HCT116 (cell line): ENCODE results near the gene ANKFN1. TPM values are rescaled to one million over a fixed set of nuclear protein-coding genes. Genes with fewer than 3 reads are reported as not detected.

ENCODE experiments used
- ATAC-seq: fragments of 200-7000 bp; cut with Tn5 transposase; 2 replicates; pipeline ENCODE4 v1.9.1; 2020; ENCODE audit warnings: mild to moderate bottlenecking, moderate library complexity
- BruUV-seq: library from RNA; stranded (reverse); fragments of 400-500 nt; replicated peaks from 2 replicates; lab custom pipeline; 2021; lab: Mats Ljungman, UMichigan
- CTCF ChIA-PET: fragments of 300-600 bp; sonication (Branson Sonifier 250); formaldehyde crosslinking; loops from one replicate; lab custom pipeline; 2021; ENCODE audit warnings: antibody characterized with exemption; lab: Charles Lee
- POLR2A ChIA-PET: fragments of 300-600, 350-600 bp; sonication (Branson Sonifier 250); formaldehyde crosslinking; loops from one replicate; lab custom pipeline; 2021; ENCODE audit warnings: antibody characterized with exemption; lab: Charles Lee
- RAD21 ChIA-PET, 2 experiments: fragments of 300-600 bp; sonication (Branson Sonifier 250); formaldehyde crosslinking; loops; one replicate each; lab custom pipeline; 2023; ENCODE audit warnings: low total read pairs in 2 of 2; ENCODE audit not compliant: uncharacterized antibody in 2 of 2, unreplicated experiment in 2 of 2, low non-redundant PET in 1 of 2; lab: Charles Lee
- DNase-seq: peaks from one replicate; pipeline ENCODE4 v3.0.0-alpha.2; 2010; ENCODE audit warnings: low read depth, low spot score
- H2AFZ ChIP-seq: fragments of 200-600 bp; shearing (Covaris generic), sonication (generic); 2 replicates; pipeline ENCODE4 v1.6.1; 2017; ENCODE audit warnings: low read depth, mixed run types, mixed read lengths, antibody characterized with exemption, low read length; ENCODE audit not compliant: poor library complexity, severe bottlenecking
- H3K27ac ChIP-seq: 2 replicates; pipeline ENCODE4 v1.5.1; 2012; ENCODE audit warnings: low read depth, low read length
- H3K27me3 ChIP-seq: fragments of 200-600 bp; sonication (generic); 2 replicates; pipeline ENCODE4 v1.6.1; 2016; ENCODE audit warnings: mixed run types, low read length, mixed read lengths; ENCODE audit not compliant: insufficient read depth
- H3K36me3 ChIP-seq, 2 experiments: fragments of 200-500 bp in 1 of 2; fragments of 200-600 bp in 1 of 2; sonication (Bioruptor generic) in 1 of 2; sonication (generic) in 1 of 2; 2 replicates each; pipeline versions ENCODE4 v1.5.1 to v1.6.1; 2014 to 2016; ENCODE audit warnings: low read length in 2 of 2, inconsistent platforms in 1 of 2, mixed read lengths in 1 of 2, mixed run types in 1 of 2; ENCODE audit not compliant: insufficient read depth in 2 of 2, control insufficient read depth in 1 of 2
- H3K4me1 ChIP-seq, 2 experiments: fragments of 200-600 bp in 1 of 2; sonication (generic) in 1 of 2; 2 replicates each; pipeline versions ENCODE4 v1.5.1 to v1.6.1; 2012 to 2017; ENCODE audit warnings: low read length in 2 of 2, inconsistent platforms in 1 of 2, mild to moderate bottlenecking in 1 of 2, mixed read lengths in 1 of 2, mixed run types in 1 of 2, moderate library complexity in 1 of 2; ENCODE audit not compliant: insufficient read depth in 2 of 2, control insufficient read depth in 1 of 2
- H3K4me2 ChIP-seq: fragments of 200-600 bp; sonication (generic); 2 replicates; pipeline ENCODE4 v1.6.1; 2017; ENCODE audit warnings: mixed run types, low read length, mixed read lengths
- H3K4me3 ChIP-seq, 2 experiments: fragments of 200-600 bp in 1 of 2; sonication (generic) in 1 of 2; replicated peaks in 1 of 2; 2 replicates each; pipeline ENCODE4 v1.5.1; 2011 to 2016; ENCODE audit warnings: low read length in 2 of 2, control low read depth in 1 of 2, low read depth in 1 of 2, mild to moderate bottlenecking in 1 of 2, mixed read lengths in 1 of 2, mixed run types in 1 of 2
- H3K79me2 ChIP-seq: fragments of 200-600 bp; sonication (generic); 2 replicates; pipeline ENCODE4 v1.6.1; 2017; ENCODE audit warnings: mild to moderate bottlenecking, mixed run types, low read length, moderate library complexity, mixed read lengths; ENCODE audit not compliant: insufficient read depth
- H3K9ac ChIP-seq: fragments of 200-600 bp; sonication (generic); 2 replicates; pipeline ENCODE4 v1.6.1; 2016; ENCODE audit warnings: low read length, mixed read lengths
- H3K9me2 ChIP-seq: fragments of 200-600 bp; sonication (generic), shearing (Covaris generic); 2 replicates; pipeline ENCODE4 v1.6.1; 2017; ENCODE audit warnings: mixed run types, mild to moderate bottlenecking, moderate library complexity; ENCODE audit not compliant: insufficient read depth
- H3K9me3 ChIP-seq, 2 experiments: fragments of 200-500 bp in 1 of 2; fragments of 200-600 bp in 1 of 2; sonication (Bioruptor generic) in 1 of 2; sonication (generic) in 1 of 2; 2 replicates each; pipeline ENCODE4 v1.6.1; 2014 to 2017; ENCODE audit warnings: low read length in 2 of 2, mixed read lengths in 2 of 2, inconsistent platforms in 1 of 2, low read depth in 1 of 2, mild to moderate bottlenecking in 1 of 2, mixed run types in 1 of 2, moderate library complexity in 1 of 2; ENCODE audit not compliant: control insufficient read depth in 1 of 2, insufficient read depth in 1 of 2
- H4K20me1 ChIP-seq: fragments of 200-600 bp; sonication (generic), shearing (Covaris generic); 2 replicates; pipeline ENCODE4 v1.6.1; 2017; ENCODE audit warnings: mixed run types, mild to moderate bottlenecking, moderate library complexity; ENCODE audit not compliant: insufficient read depth
- ATF3 ChIP-seq: IDR thresholded peaks from 2 replicates; pipeline ENCODE4 v1.6.1; 2012
- CBX3 ChIP-seq: IDR thresholded peaks from 2 replicates; pipeline ENCODE4 v1.6.1; 2012; ENCODE audit warnings: low read depth
- CEBPB ChIP-seq: IDR thresholded peaks from 2 replicates; pipeline ENCODE4 v1.6.1; 2012; ENCODE audit warnings: low read depth
- CTCF ChIP-seq, 3 experiments: fragments of 200-600 bp in 1 of 3; sonication (generic) in 1 of 3; IDR thresholded peaks in 2 of 3; conservative IDR thresholded peaks in 1 of 3; 2 replicates each; pipeline ENCODE4 v1.5.1; 2012 to 2017; ENCODE audit warnings: low read depth in 2 of 3, low read length in 2 of 3, antibody characterized with exemption in 1 of 3, borderline replicate concordance in 1 of 3, control low read depth in 1 of 3, mild to moderate bottlenecking in 1 of 3, mixed read lengths in 1 of 3, mixed run types in 1 of 3, moderate library complexity in 1 of 3; ENCODE audit not compliant: insufficient read depth in 1 of 3
- EGR1 ChIP-seq: IDR thresholded peaks from 2 replicates; pipeline ENCODE4 v1.6.1; 2012; ENCODE audit warnings: low read depth
- ELF1 ChIP-seq: IDR thresholded peaks from 2 replicates; pipeline ENCODE4 v1.6.1; 2012; ENCODE audit warnings: low read depth, borderline replicate concordance
- EZH2 ChIP-seq: fragments of 200-600 bp; sonication (generic); IDR thresholded peaks from 2 replicates; pipeline ENCODE4 v1.6.1; 2017; ENCODE audit warnings: antibody characterized with exemption, mixed run types
- FOSL1 ChIP-seq: IDR thresholded peaks from 2 replicates; pipeline ENCODE4 v1.6.1; 2012; ENCODE audit warnings: low read depth
- JUND ChIP-seq: IDR thresholded peaks from 2 replicates; pipeline ENCODE4 v1.6.1; 2012
- RAD21 ChIP-seq: IDR thresholded peaks from 2 replicates; pipeline ENCODE4 v1.6.1; 2012; ENCODE audit warnings: low read depth, mild to moderate bottlenecking
- SIN3A ChIP-seq: IDR thresholded peaks from 2 replicates; pipeline ENCODE4 v1.6.1; 2012; ENCODE audit warnings: low read depth
- ZFX ChIP-seq: fragments of 450-650 bp; IDR thresholded peaks from 2 replicates; pipeline ENCODE4 v1.6.1; 2017
- intact Hi-C: fragments of 100-400 bp; cut with micrococcal nuclease; formaldehyde crosslinking; loops from 2 replicates; pipeline ENCODE4 v1.10.0; 2022
- total RNA-seq: library from RNA; stranded (reverse); gene quantifications from one replicate; pipeline ENCODE4 v1.2.1, GENCODE V29; 2021; ENCODE audit not compliant: unreplicated experiment

The ANKFN1 gene
- total RNA-seq, 1 experiment from 2014 or later = 1.1 TPM

- intact Hi-C loops = no loop called here
- H3K79me2 ChIP-seq = no peaks in the 10 kb centered on the region
- H3K36me3 ChIP-seq = no peaks in the 10 kb centered on the region
- no peaks in the 10 kb centered on the region for H3K9me3 ChIP-seq
- no peak overlapping the region for H3K4me3 ChIP-seq
- POLR2A ChIA-PET = no interaction called here
- ATAC-seq = no peak
- TF ChIP-seq FOSL1 (no peak), ATF3 (no peak), CTCF (IDR thresholded peaks at IDR 0.05 in 2 of 3, conservative IDR thresholded peaks at IDR 0.05 in 1 of 3; ENCODE audit: borderline replicate concordance in 1 of 3, insufficient read depth in 1 of 3, low read depth in 2 of 3, low read length in 2 of 3) (no peak), CEBPB (no peak)
- no peaks in the 10 kb centered on the region for H3K4me1 ChIP-seq
- RAD21 ChIA-PET = no interaction called here
- CTCF ChIA-PET = no interaction called here
- no peaks in the 10 kb centered on the region for H3K9me2 ChIP-seq
- H4K20me1 ChIP-seq = no peaks in the 10 kb centered on the region; the same call in 1 of the 2 replicates
- no peak overlapping the region for H3K27ac ChIP-seq
- DNase-seq = no peak
- H3K9ac ChIP-seq = no peak overlapping the region
- no peak overlapping the region for H2AFZ ChIP-seq
- no TSS peak for BruUV-seq
- H3K4me2 ChIP-seq = no peak overlapping the region
- H3K27me3 ChIP-seq = peaks cover 48% of the 10 kb centered on the region
Measured at GRCh38 chr17:56452461-56452860, 299.2 kb downstream of the ANKFN1 start.

GRCh38 chr17:56457501-56457900 is 304.2 kb downstream of the ANKFN1 start:
- no peak overlapping the region for H3K4me2 ChIP-seq
- H3K27ac ChIP-seq = no peak overlapping the region
- no peak for TF ChIP-seq RAD21
- TF ChIP-seq EGR1 = no peak
- no peak for TF ChIP-seq EZH2
- TF ChIP-seq ZFX = no peak
- TF ChIP-seq CBX3 = no peak
- TF ChIP-seq ELF1 = no peak
- no peak for TF ChIP-seq CEBPB
- no peak for TF ChIP-seq ATF3
- TF ChIP-seq FOSL1 = no peak
- TF ChIP-seq SIN3A = no peak
- no peak for TF ChIP-seq CTCF (IDR thresholded peaks at IDR 0.05 in 2 of 3, conservative IDR thresholded peaks at IDR 0.05 in 1 of 3; ENCODE audit: borderline replicate concordance in 1 of 3, insufficient read depth in 1 of 3, low read depth in 2 of 3, low read length in 2 of 3)
- no peak for TF ChIP-seq JUND
- H3K36me3 ChIP-seq = no peaks in the 10 kb centered on the region
- ChIA-PET POLR2A (no interaction called here), RAD21 (no interaction called here), CTCF (no interaction called here)
- no peak overlapping the region for H2AFZ ChIP-seq
- H3K4me1 ChIP-seq = no peaks in the 10 kb centered on the region
- no peaks in the 10 kb centered on the region; the same call in 1 of the 2 replicates for H4K20me1 ChIP-seq
- no peaks in the 10 kb centered on the region for H3K79me2 ChIP-seq
- H3K4me3 ChIP-seq = no peak overlapping the region
- DNase-seq = no peak
- H3K9me3 ChIP-seq = no peaks in the 10 kb centered on the region
- no peak for ATAC-seq
- intact Hi-C loops = no loop called here
- H3K9ac ChIP-seq = no peak overlapping the region
- no peaks in the 10 kb centered on the region for H3K9me2 ChIP-seq
- BruUV-seq = no TSS peak
- peaks cover 34% of the 10 kb centered on the region for H3K27me3 ChIP-seq
